Stimulated activated CD8-positive, alpha-beta memory T cell treated with anti-CD3 and anti-CD28 coated beads, Interleukin-7, amount 100 ng/mL, for 48 hours (primary cell): ENCODE results near the gene THY1.
"Not testable (repeated sequence)": the region's sequence is repeated elsewhere in the genome, so short reads cannot be mapped to it uniquely, and the experiment has no call there.

Experiments
- DNase-seq, 2 donors: peaks; one replicate each; pipeline ENCODE4 v3.0.0-alpha.2; 2020; ENCODE audit warnings: low read depth in 1 of 2; ENCODE audit errors: extremely low read depth in 1 of 2

Gene THY1

DNA sequence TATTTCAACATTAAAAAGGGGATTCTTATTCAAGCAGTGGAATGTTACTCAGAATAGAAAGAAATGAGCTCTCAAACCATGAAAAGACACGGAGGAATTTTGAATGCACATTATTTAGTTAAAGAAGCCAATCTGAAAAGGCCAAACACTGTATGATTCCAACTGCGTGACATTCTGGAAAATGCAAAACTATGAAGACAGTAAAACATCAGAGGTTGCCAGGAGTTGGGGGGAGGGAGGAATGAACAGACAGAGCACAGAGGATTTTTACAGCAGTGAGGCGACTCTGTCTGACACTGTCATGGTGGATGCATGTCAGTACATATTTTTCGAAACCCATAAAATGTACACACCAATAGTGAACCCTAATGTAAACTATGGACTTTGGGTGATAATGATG lies 22.9 kb upstream of the THY1 start:
- no peak for DNase-seq

- no peak for DNase-seq
Measured at GRCh38 chr11:119445379-119445778, 22.4 kb upstream of the THY1 start.

DNA sequence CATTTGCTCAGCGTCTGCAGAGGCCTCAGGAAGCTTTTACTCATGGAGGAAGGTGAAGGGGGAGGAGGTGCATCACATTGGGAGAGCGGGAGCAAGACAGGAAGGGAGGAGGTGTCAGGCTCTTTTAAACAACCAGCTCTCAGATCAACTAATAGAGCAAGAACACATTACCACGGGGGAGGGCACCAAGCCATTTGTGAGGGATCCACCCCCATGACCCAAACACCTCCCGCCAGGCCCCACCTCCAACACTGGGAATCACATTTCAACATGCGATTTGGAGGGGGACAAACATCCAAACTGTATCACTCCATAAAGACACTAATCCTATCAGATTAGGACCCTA lies 18.9 kb upstream of the THY1 start:
- no peak for DNase-seq

GRCh38 chr11:119438599-119438998 lies 15.6 kb upstream of the THY1 start:
- DNase-seq: no peak

- not testable (repeated sequence) for DNase-seq
Measured at GRCh38 chr11:119437521-119437920, 14.5 kb upstream of the THY1 start.

DNA sequence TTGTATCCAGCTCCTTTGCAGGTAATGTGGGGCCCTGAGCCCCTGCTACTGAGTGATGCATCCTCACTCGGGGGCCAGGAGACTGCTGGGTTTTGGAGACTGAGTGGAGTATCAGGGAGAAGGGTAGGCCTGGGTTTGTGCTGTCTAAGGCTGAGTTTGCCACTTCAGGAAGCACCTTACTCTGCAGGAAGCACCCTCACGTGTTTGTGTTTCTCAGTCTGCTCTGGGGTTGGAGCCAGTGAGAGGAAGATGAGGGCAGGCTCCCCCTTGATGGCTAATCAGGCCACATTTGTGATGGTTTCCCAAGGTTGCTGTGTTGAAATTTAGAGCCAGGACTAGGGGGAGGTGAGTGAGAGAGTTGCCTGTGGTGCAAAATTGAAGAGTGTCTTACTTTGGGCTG lies 13.7 kb upstream of the THY1 start:
- no peak for DNase-seq

GRCh38 chr11:119436093-119436492 lies 13.1 kb upstream of the THY1 start:
- DNase-seq: no peak

GRCh38 chr11:119434591-119435330 lies 11.8 kb upstream of the THY1 start:
- no peak for DNase-seq

DNA sequence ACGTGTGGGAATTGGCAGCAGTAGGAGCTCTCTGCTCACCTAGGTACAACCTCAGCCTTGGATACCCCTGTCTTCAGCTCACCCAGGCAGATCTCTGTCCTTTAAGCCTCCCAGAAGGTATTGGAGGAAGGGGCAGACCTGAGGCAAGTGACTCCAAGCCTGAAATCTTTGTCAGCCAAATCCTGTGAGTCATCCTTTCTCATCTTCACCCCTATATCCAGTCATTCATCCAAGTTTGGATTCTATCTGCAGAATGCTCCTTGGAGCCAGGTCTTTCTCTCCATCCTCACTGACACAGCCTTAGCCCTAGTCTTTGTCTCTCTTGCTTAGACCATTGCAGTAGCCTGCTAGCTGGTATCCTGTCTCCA lies 10.4 kb upstream of the THY1 start:
- no peak for DNase-seq

DNA sequence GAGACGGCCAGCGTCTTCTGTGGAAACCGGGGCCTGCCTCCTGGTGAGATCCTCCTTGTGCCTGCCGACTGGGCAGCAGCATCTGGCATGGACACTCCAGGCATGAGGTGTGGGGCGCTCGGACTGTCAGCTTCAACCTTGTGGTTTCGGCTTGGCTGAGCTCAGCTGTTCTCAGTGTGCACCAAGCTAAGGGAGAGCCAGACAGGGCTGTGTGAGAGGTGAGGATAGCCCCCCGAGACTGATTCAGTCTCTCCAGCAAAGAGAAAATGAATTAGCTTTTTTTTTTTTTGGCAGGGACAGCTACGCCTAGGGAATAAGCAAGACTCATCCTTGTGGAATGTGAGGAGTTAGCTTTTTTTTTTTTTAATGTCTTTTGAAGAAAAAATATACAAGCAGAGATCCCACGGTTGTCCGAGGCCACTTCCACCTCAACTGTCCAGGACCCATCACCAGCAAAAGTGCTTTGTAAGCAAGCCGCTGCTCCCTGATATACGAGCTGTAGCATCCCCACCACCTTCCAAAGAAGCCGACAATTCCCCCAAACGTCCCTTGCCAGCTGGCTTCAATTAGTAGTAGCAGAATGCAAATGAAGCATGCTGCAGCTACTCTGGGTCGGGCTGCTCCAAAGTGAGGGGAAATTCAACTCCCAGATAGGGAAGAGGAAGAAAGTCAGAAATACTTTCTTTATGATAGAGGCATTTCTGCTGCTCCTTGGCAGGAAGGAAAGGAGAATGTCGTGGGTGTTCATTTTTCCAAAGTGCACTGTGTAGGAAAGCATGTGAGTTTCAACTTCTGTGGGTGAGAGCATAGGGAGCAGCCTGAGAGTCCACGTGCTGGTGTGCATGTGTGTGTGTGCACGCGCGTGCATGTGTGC lies 9.7 kb upstream of the THY1 start:
- DNase-seq: no peak

GRCh38 chr11:119431523-119431922 lies 8.6 kb upstream of the THY1 start:
- no peak for DNase-seq

DNA sequence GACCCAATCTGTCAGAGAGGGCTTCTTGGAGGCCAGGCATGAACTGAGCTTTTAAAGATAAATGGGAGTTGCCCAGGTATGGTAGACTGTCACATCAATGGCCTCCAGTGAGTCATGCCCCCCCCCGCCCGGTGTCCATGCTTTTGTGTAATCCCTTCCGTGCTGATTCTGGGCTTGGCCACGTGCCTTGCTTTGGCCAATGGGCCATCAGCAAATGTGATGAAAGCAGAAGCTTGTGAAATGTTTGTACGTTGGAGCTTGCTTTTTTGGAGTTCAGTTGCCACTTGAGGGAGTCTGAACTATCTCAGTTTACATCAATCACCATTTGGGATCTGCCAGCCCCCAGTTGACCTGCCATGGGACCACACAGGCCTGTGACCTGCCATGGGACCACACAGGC lies 4.3 kb upstream of the THY1 start:
- DNase-seq: no peak

DNA sequence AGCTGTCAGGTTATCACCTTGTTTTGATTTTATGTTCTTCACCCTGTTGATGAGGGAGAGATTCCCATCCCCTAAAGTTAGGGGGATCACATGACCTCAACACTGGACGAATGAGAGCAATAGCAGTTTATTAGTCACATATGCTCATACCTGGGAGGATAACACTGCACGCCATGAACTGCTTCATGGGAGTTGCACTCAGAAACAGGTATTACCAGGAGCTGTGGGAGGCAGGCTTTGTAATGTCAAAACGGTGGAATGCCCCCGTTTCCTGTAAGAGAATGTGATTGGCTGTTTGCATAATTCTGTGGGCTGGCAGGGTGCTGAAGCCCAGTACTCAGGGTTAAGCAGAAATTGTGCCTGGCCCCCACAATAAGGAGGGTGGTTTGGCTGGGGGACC lies 3.2 kb upstream of the THY1 start:
- DNase-seq: no peak

DNA sequence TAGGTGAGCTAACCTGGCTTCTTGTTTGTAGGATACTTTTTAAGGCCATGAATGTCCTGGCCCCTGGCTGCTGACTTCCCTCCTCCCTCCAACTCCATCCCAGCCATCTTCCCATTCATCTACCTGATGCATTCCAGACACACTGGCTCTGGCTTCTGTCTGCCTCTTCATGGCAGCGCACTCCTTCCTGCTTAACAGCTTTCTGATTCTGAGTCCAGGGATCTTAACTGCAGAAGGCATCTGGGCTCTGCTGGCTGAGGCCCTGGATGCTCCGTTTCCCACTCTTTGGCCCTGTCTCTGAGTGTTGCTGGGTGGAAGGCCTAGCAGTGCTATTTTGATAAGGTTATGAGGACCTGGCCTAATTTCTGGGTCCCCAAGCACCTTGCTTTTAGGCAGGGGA lies 1.8 kb upstream of the THY1 start:
- no peak for DNase-seq

DNA sequence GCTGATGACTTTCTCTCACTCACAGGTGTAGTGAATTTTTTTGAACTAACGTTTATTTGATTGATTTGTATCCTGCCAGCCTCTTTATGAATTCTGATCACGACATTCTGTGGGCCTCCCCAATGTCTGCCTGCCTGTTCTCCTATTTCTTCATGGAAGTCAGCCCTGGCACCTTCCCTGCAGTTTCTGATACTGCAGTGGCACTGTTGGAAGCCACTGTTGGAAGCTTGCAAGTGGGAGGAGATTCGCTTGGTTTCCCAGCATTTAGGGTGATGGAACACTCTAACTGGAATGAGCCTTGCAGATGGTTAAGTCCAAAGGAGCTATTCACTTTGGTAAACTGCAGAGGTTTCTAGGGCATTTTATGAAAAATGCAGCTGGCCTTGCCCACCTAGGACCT lies 1.3 kb upstream of the THY1 start:
- DNase-seq: no peak

DNA sequence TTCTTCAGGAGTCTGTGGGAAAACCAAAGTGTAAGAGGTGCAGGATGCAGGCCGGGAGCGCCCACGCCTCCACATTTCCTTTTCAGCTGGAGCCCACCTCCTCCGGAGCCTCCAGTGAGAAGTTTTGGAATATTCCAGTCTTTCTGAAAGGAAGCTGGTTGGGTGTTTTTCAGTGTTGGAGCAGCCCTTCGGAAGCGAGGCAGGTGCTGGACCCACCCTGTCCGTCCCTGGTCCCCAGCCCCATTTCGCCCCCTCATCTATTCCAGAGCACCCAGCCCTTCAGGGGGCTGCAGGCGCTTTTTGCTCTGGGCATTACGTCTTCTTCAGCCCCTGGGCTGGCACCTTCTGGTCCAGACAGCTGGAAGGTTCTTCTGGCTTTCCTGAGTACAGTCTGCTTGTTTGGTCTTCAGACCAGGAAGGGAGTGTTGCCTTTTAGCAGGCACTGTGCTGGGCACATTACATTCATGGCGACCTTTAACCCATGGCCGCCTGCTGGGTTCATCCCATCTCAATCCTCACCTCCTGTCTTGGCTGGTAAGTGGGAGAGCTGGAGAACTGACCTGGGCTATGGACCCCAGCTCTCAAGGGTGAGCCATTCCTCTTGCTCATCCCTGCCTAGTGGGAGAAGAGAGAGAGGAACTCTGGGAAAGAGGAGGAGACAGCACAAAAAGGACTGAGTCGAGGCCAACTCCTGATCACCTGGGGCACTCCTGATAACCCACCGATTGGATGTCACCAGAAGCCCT lies 710 bp upstream of the THY1 start:
- DNase-seq: no peak

DNA sequence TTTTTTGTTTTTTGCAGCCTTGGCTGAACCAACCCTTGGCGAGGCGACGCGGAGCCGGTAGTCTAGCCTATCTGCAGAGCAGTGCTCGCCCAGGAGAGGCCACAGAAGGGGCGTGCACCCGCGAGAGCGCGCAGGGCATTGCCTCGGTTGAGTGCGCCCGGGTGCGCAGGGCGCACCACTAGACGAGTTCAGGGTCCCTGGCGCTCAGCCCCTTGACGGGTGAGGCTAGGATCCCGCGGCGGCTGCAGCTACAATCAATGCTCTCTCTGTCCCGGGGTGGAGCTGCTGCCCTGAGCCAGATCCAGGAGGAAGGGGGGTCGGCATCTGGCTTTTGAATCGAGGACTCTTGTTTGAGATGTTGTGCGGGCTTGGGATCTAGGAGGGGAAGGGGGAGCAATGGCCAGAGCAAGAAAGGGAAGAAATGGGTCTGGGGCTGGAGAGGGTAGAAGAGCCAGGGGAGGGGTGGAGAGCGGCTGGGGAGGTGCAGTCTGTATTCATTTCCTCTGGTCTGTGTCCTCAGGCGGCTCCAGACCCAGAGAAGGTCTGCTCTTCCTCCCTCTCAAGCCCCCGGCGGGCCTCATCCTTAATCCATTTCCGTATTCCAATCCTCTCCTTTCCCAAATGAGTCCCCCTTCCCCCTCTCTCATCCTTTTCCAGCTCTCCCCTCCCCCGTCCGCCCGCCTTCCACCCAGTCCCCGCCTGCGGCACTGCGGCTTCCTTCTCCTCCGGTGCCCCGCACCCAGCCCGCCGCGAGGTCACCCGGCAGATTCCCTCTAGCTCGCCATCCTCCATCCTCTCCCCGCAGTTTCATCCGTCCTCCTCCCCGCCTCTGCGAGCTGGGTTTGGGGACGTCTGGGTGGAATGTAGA lies 797 bp downstream of the THY1 start:
- no peak for DNase-seq

DNA sequence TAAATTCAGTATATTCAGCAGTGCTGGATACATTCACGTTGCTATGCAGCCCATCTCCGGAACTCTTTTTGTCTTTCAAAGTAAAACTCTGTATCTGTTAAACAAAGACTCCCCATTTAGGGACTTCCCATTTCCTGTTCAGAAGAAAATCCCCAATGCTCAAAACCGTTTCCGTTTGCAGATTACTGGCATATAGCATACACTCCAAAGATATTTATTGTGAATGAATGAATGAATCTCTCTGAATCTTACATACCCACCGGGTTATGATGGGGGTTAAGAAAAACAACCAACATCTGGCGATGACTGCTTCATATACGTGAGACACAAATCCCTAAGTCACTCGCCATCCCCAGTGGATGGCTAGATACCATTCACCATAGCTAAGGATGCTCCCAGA lies 1.6 kb downstream of the THY1 start:
- DNase-seq: no peak

GRCh38 chr11:119420631-119421030 lies 2.3 kb downstream of the THY1 start:
- no peak for DNase-seq

DNA sequence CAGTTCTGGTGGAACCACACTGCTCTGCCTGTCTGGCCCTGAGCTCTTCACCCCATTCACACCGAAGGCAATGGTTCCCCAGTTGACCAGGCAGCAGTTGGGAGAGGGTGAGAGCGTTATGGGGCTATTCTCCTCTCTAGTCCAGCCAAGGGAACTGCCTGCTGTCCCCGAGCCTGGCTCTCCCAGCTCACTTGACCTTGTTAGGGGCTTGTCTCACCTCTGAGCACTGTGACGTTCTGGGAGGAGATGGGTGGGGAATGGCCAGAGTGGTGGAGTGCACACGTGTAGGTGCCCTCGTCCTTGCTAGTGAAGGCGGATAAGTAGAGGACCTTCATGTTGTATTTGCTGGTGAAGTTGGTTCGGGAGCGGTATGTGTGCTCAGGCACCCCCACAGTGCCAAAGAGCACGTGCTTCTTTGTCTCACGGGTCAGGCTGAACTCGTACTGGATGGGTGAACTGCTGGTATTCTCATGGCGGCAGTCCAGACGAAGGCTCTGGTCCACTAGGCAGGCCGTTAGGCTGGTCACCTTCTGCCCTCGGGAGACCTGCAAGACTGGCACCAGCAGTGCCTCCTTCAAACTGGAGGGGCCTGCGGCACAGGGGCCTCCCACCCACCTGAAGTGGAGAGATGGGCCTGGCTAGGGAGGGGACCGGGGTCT lies 3.0 kb downstream of the THY1 start:
- no peak for DNase-seq
